Hindlimb muscle (tissue), 1 donor: ENCODE results near the gene GP2. TPM values are rescaled to one million over a fixed set of nuclear protein-coding genes. Genes with fewer than 3 reads are reported as not detected.
"Not testable (repeated sequence)": the region's sequence is repeated elsewhere in the genome, so short reads cannot be mapped to it uniquely, and the experiment has no call there.

Experiments used
- DNase-seq: peaks from one replicate; pipeline ENCODE4 v3.0.0-alpha.2; 2013
- polyA plus RNA-seq: library from polyadenylated mRNA; unstranded; fragments of 120-200 nt; gene quantifications from one replicate; pipeline ENCODE4 v1.2.1, GENCODE V29; 2013; ENCODE audit not compliant: insufficient read length

GP2 gene
- polyA plus RNA-seq, 1 donor: not detected

DNA sequence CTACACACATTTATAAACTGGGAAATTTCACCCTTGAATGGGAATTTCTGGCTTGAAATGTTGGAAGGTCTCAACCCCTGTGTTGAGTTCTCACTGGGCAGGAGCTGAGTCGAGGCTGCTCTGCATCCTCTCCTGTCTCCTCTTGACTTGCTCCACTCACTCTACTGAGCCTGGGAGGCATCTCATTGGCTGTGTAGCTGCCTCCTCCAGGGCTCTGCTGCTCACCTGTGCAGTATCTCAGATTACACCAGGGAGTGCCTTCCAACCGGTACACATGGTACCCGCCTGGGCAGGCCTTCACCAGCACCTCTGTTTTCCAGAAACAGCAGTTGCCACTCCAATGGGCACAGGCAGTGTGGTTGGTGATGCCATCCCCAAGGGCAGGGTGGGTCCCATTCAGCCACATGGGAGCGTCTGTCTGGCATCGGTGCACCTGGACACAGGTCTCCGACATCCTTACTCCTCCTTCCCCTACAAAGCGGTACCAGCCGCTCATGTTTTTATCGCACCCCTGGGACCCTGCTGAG lies 3.7 kb downstream of the GP2 start:
- DNase-seq: no peak

DNA sequence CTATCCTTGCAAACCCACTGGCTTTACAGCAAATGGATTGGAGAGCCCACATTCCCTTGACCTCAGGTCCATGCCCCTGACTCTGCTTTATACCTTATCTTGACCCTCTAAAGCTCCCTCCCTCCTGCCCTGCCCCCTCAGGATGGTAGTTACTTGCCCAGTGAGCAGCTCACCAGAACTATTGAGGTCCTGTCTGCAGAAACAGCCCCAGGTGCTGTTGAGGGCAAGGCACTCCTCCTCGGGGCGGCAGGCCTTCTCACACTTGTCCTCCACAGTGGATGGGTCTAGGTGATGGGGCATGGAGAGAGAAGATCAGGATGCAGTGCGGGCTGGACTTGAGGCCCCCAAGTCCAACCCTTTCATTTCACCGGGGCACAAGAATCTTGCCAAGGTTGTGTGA lies 4.6 kb downstream of the GP2 start:
- no peak for DNase-seq

DNA sequence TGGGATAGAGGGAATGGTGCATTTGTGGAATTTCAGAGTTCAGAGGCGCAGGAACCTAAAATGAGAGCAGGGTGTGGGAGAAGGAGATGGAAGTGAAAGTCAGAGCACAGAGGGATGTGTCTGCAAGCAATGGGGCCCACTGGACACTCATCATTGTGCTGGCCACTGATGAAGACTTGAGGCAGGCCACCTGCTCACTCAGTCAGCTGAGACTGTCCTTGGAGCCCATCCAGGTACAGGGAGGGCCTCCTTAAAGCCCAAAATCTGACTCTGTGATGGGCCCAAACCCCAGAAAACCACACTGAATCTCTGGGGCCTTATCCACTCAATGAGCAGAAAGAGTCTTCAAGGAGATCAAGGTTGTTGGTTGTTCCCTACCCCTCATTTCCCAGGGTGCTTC lies 5.6 kb downstream of the GP2 start:
- DNase-seq: no peak

DNA sequence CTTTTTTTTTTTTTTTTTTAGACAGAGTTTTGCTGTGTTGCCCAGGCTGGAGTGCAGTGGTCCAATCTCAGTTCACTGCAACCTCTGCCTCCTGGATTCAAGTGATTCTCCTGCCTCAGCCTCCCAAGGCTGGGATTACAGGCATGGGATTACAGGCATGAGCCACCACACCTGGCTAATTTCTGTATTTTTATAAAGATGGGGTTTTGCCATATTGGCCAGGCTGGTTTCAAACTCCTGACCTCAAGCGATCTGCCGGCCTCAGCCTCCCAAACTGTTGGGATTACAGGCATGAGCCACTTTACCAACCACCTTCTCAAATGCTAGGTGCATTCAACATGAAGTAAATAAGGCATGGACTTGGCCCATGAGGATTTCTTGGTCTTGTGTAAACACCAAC lies 6.3 kb downstream of the GP2 start:
- DNase-seq: not testable (repeated sequence)

DNA sequence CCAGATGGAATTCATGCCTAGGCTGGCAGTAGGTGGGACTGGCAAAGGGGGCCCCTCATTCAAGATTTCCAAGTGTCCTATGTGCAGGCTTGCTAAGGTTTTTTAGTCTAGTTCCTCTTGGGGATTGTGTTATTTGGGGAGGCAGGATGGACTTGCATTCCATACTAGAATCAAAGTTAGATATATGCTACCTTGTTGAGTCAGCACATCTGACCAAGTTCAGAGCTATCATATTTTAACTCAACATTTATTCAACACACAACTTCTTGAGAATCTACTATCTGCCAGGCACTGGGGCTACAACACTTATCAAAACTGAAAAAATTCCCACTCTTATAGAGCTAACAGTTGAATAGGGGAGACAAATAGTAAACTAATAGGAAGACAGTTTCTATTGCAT lies 6.7 kb downstream of the GP2 start:
- DNase-seq: no peak

DNA sequence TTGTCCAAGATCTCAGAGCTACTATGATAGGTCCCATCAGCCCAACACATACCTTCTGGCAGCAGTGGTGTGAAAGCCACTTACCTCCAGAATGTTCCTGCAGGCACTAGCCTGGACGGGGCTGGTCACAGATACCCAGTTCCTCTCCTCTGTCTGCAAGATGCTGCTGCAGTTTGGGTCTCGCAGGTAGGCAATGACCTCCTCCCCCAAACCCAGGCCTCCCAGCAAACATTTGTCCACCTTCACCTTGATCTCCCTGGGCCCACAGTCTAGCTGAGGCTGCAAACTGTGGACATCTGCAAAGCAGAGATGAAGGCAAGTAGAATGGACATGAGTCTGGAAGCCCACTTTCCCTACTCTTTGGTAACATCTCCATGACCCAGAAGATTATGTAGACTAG lies 7.1 kb downstream of the GP2 start:
- no peak for DNase-seq

DNA sequence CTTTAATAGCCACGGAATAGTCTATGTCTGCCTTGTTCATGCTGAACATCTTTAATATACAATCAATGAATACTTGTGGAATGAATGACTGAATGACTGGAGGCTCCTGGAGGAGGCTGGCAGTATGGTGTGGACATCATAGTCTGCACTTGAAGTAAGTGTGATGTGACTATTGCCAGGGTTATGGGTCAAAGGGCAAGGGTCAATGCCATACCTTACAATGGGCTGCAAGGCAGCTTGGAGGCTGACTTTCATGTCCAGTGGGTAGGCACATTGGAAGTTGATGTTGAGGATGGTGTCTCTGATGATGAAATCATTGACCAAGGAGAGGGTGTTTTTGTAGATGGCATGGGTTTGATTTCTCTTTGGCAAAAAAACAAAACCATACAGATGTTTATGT lies 7.9 kb downstream of the GP2 start:
- DNase-seq: no peak

DNA sequence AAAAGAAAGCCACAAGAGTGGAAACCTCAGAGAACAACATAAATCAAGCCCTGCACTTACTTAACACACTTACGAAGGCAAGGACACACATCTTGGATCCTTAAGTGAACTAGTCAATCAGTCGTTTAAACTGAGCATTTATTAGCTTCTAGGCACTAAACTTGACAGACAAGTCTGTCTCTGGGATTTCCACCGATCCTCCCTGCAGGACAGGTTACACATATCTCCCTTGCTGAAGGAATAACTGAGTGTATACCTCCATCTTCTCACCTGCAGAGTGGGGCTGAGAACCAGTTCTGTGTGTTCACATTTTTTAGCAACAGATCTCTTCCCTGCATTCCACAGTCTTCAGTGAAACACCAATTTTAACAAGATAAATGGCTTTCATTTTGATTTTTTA lies 8.9 kb downstream of the GP2 start:
- DNase-seq: no peak

DNA sequence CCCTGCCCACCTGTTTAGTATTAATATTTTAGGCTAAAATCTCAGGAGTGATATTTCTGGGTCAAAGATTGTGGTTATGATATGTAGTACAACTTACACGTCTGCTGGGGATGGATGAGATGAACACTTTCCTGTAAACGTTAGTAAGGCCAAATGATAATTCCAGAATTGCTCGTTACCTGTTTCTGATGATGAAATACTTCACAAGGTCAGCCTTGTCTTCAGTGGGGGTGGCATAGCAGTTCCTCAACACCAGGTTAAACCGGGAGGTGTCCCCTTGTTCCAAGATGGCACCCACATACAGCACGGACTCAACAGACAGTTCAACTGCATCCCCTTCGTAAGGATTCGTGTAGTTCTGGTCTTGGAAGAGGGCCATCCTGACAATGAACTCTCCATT lies 9.3 kb downstream of the GP2 start:
- no peak for DNase-seq

DNA sequence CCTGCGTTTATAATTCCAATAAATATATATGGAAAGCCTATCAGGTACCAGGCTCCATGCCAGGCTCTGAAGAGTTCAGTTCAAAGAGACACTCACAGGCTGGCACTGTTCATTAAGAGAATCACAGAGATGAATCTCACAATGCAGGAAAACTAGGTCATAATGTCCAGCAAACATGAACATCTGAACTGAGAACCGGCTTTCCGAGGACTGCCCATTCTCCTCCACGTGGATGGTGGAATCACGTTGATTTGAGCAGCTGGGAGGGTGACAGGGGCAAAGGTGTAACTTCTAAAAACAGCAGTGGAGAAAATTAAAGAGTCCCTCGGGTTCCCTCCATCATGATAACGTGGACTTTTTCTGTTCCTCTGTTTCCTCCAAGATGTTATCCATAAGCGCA lies 10.2 kb downstream of the GP2 start:
- no peak for DNase-seq

DNA sequence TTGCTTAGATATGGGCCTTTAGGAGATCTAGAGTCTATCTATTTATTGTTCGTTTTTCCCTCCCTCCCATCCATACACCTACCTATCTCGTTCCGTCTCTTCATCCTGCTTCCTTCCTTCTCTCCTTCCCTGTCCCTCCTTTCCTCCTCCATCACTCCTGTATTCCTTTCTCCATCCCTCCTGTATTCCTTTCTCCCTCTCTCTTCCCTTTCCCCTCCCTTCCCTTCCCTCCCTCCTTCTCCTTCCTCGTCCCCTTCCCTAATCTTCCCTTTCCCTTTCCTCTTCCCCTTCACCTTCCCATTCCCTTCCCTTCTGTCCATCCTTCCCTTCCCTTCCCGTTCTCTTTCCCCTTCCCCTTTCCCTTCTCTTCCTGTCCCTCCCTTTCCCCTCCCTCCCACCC lies 10.6 kb downstream of the GP2 start:
- no peak for DNase-seq

DNA sequence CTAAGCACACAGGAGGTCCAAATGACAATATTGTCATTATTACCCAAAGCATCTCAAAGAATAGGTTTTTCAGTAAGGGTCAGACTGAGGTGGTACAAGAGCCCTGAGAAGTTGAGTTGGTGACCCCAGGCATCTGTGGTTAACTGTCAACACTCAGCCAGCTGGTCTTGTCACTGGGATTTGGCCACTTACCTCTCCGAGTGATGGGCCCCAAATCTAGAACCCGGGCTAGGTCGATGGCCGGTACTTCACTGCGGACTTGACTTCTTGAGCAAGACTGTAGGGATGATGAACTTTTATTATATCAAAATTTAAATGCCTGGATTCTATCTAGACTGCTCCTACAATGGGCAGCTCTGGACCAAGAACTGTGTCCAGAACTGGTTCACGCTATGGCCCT lies 11.5 kb downstream of the GP2 start:
- DNase-seq: no peak

DNA sequence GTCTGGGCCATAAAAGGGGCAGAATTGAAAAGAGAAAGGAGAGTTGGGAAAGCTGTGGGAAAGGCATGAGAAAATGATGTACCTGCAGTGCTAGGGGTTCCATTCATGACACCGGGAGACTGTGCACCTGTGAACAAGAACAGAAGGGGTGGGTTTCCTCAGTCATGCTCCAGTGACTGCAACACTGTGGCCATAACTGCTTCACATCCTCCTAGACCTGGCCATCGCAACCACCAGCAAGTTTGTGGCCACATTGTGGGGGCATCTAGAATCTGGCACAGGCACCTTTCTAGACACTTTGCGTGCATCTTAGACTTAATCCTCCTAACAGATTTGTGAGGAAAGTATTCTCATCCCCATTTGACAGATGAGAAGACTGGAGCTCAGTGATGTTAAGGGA lies 12.7 kb downstream of the GP2 start:
- no peak for DNase-seq

DNA sequence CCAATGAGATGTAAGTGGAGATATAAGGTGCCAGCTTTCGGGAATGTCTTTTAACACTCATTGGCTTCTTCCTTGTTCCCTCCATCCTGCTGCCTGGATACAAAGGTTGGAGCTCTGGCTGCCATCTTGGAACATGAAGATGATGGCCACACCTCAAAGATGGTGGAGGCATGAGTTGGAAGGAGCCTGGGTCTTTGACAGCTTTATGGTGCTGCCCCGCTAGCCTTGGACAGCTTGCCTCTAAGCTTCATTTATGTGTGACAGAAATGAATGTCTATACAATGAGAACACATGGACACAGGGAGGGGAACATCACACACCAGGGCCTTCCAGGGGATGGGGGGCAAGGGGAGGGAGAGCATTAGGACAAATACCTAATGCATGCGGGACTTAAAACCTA lies 13.6 kb downstream of the GP2 start:
- DNase-seq: no peak

DNA sequence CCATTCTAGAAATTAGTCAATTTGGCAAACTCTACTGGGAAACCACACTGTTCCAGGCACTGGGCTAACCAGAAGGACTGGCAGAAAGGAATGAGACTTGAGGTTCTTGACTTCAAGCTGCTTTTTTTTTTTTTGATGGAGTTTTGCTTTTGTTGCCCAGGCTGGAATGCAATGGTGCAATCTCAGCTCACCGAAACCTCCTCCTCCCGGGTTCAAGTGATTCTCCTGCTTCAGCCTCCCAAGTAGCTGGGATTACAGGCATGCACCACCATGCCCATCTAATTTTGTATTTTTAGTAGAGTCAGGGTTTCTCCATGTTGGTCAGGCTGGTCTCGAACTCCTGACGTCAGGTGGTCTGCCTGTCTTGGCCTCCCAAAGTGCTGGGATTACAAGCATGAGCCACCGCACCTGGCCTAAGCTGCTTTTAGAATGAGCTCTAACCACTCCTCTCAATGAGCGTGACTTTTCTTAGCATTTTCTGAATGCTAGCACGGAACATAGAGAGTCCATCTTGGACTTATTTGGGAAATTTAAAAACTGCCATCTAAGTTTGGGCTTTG lies 14.7 kb downstream of the GP2 start:
- not testable (repeated sequence) for DNase-seq

DNA sequence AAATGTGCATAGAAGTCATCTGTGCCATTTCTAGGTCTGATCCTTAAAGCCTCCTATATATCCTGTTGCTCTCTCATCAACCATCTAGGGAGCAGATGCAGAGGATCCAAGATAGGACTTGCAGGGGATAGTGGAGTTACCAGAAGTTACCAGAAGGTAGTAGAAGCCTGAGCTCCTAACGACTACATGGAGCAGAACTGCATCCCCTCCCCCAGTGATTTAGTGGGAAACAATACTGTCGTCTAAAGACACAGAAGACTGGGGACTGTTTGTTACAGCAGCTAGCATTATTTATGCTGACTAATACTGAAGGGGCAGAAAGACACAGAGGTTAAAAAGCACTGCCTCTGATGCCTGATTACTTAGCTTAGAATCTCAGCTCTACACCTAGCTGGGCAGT lies 15.8 kb downstream of the GP2 start:
- no peak for DNase-seq

DNA sequence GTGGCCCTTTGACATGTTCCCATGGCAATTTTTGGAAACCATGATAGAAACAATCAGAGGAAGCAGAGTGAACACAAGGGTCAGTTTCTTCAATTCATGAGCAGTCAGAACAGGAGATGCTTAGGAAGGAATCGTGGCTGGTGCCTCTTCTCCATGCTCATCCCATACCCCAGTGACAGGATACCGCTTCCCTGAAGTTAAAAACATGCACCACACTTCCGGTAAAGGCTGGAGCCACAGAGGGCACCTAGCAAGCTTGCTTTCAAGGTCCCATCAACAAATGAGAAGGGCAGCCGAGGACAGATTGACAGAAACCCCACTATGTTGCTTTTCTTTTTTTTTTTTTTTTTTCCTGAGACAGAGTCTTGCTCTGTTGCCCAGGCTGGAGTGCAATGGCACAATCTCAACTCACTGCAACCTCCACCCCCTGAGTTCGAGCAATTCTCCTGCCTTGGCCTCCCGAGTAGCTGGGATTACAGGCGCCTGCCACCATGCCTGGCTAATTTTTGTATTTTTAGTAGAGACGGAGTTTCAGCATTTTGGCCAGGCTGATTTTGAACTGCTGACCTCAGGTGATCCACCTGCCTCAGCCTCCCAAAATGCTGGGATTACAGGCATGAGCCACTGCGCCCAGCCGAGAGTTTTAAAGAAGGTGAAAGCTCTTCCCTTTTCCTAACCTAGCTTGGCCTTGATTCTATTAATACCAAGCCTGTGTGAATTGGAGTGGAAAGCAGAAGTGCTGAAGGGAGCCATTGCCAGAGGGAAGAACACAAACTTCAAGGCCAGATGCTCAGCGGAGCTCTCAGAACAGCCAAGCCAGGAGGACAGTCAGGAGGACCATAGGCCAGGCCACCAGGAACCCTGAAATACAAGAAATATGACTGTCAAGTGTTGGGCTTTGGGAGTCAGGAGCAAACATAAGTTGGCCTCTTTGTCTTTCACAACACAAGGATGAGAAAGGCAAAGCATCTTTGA lies 16.6 kb downstream of the GP2 start:
- no peak for DNase-seq

DNA sequence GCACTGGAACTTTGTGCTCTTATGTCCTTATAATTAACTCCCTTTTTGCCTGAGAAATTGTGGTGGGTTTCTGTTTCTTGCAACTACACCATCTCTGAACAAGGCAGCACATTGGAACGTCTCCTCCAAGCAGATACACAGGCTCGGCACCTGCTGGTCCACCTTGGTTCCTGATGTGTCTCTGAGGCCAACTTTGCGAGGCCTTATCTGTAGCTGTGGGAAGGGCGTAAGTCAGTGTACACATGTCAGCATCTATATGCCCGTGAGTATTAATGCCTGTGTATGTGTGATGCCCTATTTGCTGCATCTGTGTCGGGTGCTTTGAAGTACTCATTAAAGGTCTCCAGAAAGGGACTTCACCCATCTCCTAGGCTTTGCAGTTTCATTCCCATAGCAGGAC lies 17.5 kb downstream of the GP2 start:
- DNase-seq: no peak

DNA sequence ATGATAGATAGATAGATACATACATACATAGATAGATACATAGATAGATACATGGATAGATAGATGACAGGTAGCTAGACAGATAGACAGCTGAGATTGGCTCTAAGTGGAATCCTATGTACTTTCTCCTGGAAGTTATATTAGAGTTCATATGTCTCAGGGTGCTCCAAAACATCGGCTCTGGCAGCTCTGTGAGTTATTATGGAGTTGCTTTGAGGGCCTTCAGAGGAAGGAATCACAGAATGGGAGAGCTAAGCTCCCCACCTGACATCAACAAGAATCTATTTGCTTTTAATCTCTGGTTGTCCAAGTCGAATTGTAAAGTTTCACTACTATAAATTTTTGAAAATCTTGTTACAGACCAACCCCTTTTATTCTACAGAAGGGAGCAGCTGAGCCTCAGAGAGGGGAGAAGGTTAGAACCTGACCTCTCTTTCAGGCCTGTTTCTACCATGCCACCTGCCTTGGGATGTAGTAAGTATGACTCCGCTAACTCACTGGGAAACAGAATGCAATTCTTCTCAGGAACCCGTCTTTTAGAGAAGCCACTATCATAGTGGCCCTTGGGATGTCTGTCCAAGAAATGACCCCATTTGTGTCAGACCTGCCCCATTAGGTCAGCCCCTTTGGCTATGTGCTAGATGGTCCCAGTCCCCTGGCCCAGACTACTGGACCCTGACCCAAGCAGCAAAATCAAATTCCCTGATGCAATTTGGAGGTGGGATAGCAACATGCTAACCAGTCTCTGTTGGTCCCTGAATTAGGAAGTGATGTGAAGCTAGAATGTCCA lies 18.3 kb downstream of the GP2 start:
- DNase-seq: no peak

DNA sequence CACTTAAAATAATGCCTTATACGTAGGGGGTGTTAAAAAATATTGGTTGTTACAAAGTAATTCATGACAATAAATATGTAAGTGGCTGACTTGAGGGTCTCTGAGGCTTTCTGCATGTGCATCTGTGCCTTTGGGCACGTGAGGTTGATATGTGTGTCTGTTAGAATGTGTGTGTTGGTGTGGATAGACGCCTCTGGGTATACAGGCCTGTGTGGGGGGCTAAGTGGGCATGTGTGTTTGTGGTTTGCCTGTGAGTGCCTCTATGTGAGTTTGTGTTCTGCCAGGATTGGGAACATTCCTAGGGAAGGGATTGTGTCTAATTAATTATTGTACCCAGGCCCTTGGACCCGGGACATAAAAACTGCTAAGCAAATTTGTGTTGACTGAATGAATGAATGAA lies 19.0 kb downstream of the GP2 start:
- no peak for DNase-seq

DNA sequence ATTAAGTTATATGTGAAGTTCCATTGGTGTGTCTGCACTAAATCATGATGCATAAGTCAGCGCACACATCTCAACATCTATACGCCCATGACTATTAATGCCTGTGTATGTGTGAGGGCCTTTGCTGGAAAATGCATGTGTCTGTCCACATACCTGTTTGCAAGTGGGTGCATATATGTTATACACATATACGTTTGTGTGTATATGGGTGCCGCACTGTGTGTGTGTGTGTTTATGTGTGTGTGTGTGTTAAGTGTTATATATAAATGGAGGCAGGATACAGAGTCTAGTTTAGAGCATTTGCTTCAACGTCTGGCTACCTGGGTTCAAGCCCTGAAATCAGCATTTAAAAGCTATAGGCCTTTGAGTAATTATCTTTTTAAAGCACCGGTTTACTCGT lies 19.5 kb downstream of the GP2 start:
- no peak for DNase-seq

DNA sequence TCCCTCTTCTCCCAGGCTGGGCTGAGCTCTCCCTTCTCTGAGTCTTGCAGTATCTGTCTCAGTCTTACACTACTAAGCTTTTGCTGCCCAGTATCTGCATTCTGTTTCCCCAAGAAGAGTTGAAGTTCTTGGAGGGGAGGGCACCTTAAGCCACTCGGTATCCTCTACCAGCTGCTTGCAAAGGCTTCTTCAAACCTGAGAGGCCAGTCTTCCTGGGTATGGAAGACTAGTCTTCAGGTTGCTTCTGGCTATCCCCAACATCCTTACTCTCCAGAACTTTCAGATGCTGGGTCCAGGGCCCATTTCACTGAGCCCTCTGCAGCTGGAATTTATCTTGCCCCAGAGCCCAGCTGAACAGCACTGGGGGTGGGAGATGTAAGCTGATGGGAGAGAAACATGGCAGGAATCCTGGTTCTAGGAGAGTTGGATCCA lies 20.1 kb downstream of the GP2 start:
- DNase-seq: no peak

DNA sequence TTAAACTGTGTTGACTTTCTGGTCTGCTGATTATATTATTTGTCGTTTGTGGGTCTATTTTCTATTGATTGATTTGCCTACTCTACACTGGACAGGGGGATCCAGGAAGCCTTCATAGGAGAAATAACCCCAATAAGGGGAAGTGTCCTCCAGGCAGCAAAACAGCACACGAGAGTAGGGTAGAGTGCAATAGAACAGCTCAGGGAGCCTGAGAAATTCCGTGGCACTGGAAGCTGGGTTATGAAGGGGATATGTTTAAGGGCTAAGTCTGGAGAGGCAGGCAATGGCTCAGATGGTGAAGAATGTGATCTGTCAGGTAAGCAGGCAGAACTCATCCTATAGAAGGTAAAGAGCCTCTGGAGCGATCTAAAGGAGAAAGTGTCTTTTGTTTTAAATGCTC lies 20.9 kb downstream of the GP2 start:
- DNase-seq: no peak
